Transverse colon (tissue), 4 donors: ENCODE results near the gene UBXN10.

Experiments used
- EP300 ChIP-seq: sonication (generic); formaldehyde crosslinking; IDR thresholded peaks from one replicate; pipeline ENCODE4 v1.6.1; 2017; ENCODE audit warnings: antibody characterized with exemption, low read depth
- POLR2AphosphoS5 ChIP-seq, 3 donors: sonication (generic); formaldehyde crosslinking; IDR thresholded peaks; one replicate each; pipeline ENCODE4 v1.6.1; 2016; ENCODE audit warnings: antibody characterized with exemption in 3 of 3
- TF ChIP-seq, protein P1 (sequence below), 5 experiments: fragments of 200-600 bp in 3 of 5; fragments of 450-650 bp in 2 of 5; sonication (generic) in 3 of 5; IDR thresholded peaks; 1 replicate in 2 of 5; 2 replicates in 3 of 5; pipeline ENCODE4 v1.5.1; 2016 to 2017; ENCODE audit warnings: antibody characterized with exemption in 5 of 5, inconsistent platforms in 3 of 5, mild to moderate bottlenecking in 2 of 5, moderate library complexity in 1 of 5

DNA sequence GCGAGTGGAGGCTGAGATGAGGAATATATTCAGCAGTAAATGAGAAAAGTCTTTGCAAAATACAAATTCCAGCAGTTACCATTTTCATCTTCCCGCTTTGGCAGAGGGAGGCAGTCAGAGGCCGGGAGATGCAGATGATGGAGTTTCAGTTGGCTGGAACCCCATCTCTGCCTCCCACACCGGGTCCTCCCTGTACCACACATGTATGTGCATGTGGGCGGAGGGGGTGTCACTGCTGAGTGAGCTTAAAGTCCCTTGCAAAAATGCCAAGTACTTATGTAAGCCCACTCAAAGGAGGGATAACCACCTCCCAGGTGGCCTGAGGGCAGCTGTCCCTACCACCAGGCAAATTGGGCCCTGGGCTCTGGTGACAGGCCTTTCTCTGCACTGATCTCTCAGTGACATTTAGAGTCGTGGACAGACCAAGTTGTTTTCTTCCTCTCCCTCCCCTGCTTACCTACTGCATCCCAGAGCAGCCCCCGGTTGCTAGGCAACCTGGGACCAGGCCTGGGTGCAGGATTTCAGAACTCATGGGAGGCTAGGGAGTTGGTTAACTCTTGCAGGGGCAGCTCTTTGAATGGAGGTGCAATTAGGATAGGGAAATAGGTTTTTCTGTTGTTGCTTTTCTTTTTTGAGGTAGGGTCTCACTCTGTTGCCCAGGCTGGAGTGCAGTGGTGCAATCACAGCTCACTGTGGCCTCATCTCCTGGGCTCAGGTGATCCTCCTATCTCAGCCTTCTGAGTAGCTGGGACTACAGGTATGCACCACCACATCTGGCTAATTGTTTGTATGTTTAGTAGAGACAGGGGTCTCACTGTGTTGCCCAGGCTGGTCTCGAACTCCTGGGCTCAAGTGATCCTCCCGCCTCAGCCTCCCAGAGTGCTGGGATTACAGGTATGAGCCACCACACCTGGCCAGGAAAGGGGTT lies 17.1 kb upstream of the UBXN10 start:
- TF ChIP-seq, protein P1, sequence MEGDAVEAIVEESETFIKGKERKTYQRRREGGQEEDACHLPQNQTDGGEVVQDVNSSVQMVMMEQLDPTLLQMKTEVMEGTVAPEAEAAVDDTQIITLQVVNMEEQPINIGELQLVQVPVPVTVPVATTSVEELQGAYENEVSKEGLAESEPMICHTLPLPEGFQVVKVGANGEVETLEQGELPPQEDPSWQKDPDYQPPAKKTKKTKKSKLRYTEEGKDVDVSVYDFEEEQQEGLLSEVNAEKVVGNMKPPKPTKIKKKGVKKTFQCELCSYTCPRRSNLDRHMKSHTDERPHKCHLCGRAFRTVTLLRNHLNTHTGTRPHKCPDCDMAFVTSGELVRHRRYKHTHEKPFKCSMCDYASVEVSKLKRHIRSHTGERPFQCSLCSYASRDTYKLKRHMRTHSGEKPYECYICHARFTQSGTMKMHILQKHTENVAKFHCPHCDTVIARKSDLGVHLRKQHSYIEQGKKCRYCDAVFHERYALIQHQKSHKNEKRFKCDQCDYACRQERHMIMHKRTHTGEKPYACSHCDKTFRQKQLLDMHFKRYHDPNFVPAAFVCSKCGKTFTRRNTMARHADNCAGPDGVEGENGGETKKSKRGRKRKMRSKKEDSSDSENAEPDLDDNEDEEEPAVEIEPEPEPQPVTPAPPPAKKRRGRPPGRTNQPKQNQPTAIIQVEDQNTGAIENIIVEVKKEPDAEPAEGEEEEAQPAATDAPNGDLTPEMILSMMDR (IDR thresholded peaks at IDR 0.05), result no peak
- TF ChIP-seq POLR2AphosphoS5 (IDR thresholded peaks at IDR 0.05) (no peak), EP300 (no peak)
